ENCODE data around the gene HEXIM2.
A peak's percentile ranks its signal among the peaks of the same experiment; 100 is the strongest.

The HEXIM2 gene

GRCh38 chr17:45132572-45133463 is 28.9 kb upstream of the HEXIM2 start:
- peak; percentile 98 for DNase-seq (ENCODE audit: low spot score)
- peak; percentile 84 for TF ChIP-seq CTCF (IDR thresholded peaks at IDR 0.05; ENCODE audit: extremely low read depth, missing control alignments)

GRCh38 chr17:45135192-45135977 is 26.3 kb upstream of the HEXIM2 start, which contains the start of gene ACBD4:
ACBD4 (plus strand) TSS chr17:45135687; CDS start chr17:45136145, 458 bp downstream.
- peak; percentile 100 for TF ChIP-seq CTCF (IDR thresholded peaks at IDR 0.05; ENCODE audit: extremely low read depth, missing control alignments)
- DNase-seq (ENCODE audit: low spot score), result peak; percentile 96

GRCh38 chr17:45135978-45136791 is 25.5 kb upstream of the HEXIM2 start:
- DNase-seq (ENCODE audit: low spot score), result no peak
- no peak for TF ChIP-seq CTCF (IDR thresholded peaks at IDR 0.05; ENCODE audit: extremely low read depth, missing control alignments)

- no peak for DNase-seq (ENCODE audit: low spot score)
- TF ChIP-seq CTCF (IDR thresholded peaks at IDR 0.05; ENCODE audit: extremely low read depth, missing control alignments), result no peak
Observed at GRCh38 chr17:45136846-45137560, 24.7 kb upstream of the HEXIM2 start.

GRCh38 chr17:45137561-45138305 is 23.9 kb upstream of the HEXIM2 start:
- no peak for TF ChIP-seq CTCF (IDR thresholded peaks at IDR 0.05; ENCODE audit: extremely low read depth, missing control alignments)
- no peak for DNase-seq (ENCODE audit: low spot score)

- TF ChIP-seq CTCF (IDR thresholded peaks at IDR 0.05; ENCODE audit: extremely low read depth, missing control alignments), result no peak
Observed at GRCh38 chr17:45138911-45139532, 22.7 kb upstream of the HEXIM2 start.

More at GRCh38 chr17:45138911-45139532, 22.7 kb upstream of the HEXIM2 start:
- DNase-seq (ENCODE audit: low spot score), result no peak

All from GM20000 (cell line).